Calu3 (cell line): ENCODE measurements around the gene FBXL4. TPM values are rescaled to one million over a fixed set of nuclear protein-coding genes. Genes with fewer than 3 reads are reported as not detected.

Experiments
- BruUV-seq: library from RNA; stranded (reverse); fragments of 400-500 nt; replicated peaks from 2 replicates; lab custom pipeline; 2021; lab: Mats Ljungman, UMichigan
- CTCF ChIA-PET: fragments of 300-600 bp; sonication (Branson Sonifier 250); formaldehyde crosslinking; loops from one replicate; lab custom pipeline; 2022; ENCODE audit warnings: antibody characterized with exemption; lab: Charles Lee
- DNase-seq: peaks from one replicate; pipeline ENCODE4 v3.0.0; 2022
- H3K27ac Mint-ChIP-seq: one replicate; pipeline ENCODE4 v1.8.0; 2022; ENCODE audit warnings: mixed read lengths; ENCODE audit not compliant: unreplicated experiment
- H3K27me3 Mint-ChIP-seq: one replicate; pipeline ENCODE4 v1.8.0; 2022; ENCODE audit warnings: mixed read lengths; ENCODE audit not compliant: unreplicated experiment
- H3K36me3 Mint-ChIP-seq: one replicate; pipeline ENCODE4 v1.8.0; 2022; ENCODE audit warnings: mild to moderate bottlenecking, moderate library complexity, mixed read lengths; ENCODE audit not compliant: insufficient read depth, unreplicated experiment
- H3K4me1 Mint-ChIP-seq: one replicate; pipeline ENCODE4 v1.8.0; 2022; ENCODE audit warnings: mild to moderate bottlenecking, low read depth, mixed read lengths; ENCODE audit not compliant: unreplicated experiment
- H3K4me3 Mint-ChIP-seq: one replicate; pipeline ENCODE4 v1.8.0; 2022; ENCODE audit warnings: mild to moderate bottlenecking, low read depth, moderate library complexity, mixed read lengths; ENCODE audit not compliant: unreplicated experiment
- H3K9me3 Mint-ChIP-seq: one replicate; pipeline ENCODE4 v1.8.0; 2022; ENCODE audit warnings: low read depth, mixed read lengths; ENCODE audit not compliant: unreplicated experiment
- intact Hi-C: fragments of 100-400 bp; cut with micrococcal nuclease; formaldehyde crosslinking; loops from one replicate; pipeline ENCODE4 v1.10.0; 2022; ENCODE audit not compliant: unreplicated experiment
- total RNA-seq: library from RNA; stranded (reverse); gene quantifications from 2 replicates; pipeline ENCODE4 v1.2.3, GENCODE V29; 2022
- TF ChIP-seq, protein P1 (sequence below): fragments of 200-600 bp; IDR thresholded peaks from one replicate; pipeline ENCODE4 v1.8.0; 2022; ENCODE audit warnings: antibody characterized with exemption; ENCODE audit not compliant: unreplicated experiment

Gene FBXL4
- total RNA-seq, 1 experiment from 2014 or later, result 13.1 TPM

DNA sequence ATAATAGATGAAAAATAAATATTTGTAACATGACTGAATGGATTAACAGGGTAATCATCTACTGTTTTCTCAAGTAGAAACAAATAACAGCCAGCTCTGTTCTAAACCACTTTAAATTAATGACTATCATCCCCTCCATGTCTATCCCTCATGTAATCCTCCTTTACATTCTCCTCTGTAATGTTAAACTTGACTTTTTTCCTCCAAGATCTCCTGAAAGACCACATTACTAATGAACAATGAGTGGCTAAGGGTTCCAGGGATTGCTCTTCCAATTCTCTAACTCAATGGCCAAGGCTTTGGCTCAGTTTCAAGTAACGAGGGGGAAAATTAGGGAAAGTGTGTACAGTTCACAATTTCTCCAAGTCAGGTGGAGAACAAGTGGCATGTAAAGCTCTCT is 37.6 kb upstream of the FBXL4 start:
- CTCF ChIA-PET, result no interaction called here

DNA sequence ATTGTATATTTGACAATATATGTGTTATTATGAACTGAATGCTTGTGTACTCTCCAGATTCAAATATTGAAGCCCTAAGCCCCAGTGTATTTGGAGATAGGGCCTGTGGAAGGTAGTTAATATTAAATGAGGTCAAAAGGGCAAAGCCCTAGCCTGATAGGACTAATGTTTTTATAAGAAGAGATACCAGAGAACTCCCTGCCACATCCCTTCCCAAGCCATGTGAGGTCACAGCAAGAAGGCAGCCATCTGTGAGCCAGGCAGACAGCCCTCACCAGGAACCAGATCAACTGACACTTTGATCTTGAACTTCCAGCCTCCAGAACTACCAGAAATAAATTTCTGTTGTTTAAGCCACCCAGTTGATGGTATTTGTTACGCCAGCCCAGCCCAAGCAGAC is 36.4 kb upstream of the FBXL4 start:
- H3K27ac Mint-ChIP-seq, result no peak overlapping the region
- DNase-seq, result no peak
- TF ChIP-seq, protein P1, sequence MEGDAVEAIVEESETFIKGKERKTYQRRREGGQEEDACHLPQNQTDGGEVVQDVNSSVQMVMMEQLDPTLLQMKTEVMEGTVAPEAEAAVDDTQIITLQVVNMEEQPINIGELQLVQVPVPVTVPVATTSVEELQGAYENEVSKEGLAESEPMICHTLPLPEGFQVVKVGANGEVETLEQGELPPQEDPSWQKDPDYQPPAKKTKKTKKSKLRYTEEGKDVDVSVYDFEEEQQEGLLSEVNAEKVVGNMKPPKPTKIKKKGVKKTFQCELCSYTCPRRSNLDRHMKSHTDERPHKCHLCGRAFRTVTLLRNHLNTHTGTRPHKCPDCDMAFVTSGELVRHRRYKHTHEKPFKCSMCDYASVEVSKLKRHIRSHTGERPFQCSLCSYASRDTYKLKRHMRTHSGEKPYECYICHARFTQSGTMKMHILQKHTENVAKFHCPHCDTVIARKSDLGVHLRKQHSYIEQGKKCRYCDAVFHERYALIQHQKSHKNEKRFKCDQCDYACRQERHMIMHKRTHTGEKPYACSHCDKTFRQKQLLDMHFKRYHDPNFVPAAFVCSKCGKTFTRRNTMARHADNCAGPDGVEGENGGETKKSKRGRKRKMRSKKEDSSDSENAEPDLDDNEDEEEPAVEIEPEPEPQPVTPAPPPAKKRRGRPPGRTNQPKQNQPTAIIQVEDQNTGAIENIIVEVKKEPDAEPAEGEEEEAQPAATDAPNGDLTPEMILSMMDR, result no peak
- no peaks in the 10 kb centered on the region for H3K27me3 Mint-ChIP-seq
- no peaks in the 10 kb centered on the region for H3K4me1 Mint-ChIP-seq
- CTCF ChIA-PET, result no interaction called here
- intact Hi-C loops, result no loop called here
- BruUV-seq, result no TSS peak
- H3K9me3 Mint-ChIP-seq, result no peaks in the 10 kb centered on the region
- H3K36me3 Mint-ChIP-seq, result no peaks in the 10 kb centered on the region
- H3K4me3 Mint-ChIP-seq, result no peak overlapping the region

More for the DNA sequence above, 37.6 kb upstream of the FBXL4 start:
- no peaks in the 10 kb centered on the region for H3K27me3 Mint-ChIP-seq
- no peaks in the 10 kb centered on the region for H3K36me3 Mint-ChIP-seq
- no peak overlapping the region for H3K4me3 Mint-ChIP-seq
- BruUV-seq, result no TSS peak
- no peak overlapping the region for H3K27ac Mint-ChIP-seq
- H3K9me3 Mint-ChIP-seq, result no peaks in the 10 kb centered on the region
- TF ChIP-seq, protein P1, result no peak
- intact Hi-C loops, result no loop called here
- H3K4me1 Mint-ChIP-seq, result no peaks in the 10 kb centered on the region
- DNase-seq, result no peak

DNA sequence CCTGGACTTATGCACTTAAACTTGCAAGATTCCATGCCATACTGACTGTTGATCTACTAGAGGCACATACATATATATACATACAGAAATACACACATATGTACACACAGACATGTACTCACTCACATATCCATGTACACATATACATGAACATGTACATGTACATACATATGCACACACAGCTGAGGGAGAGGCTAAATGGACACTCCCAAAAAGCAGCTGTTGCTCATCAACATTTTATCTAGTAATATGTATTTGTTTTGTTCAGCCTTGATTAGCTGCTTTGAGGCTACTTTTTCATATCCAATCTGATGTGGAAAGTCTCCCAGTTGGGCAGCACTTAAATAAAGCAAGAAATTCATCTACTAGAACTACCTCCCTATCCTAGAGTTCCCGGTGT is 33.7 kb upstream of the FBXL4 start:
- Mint-ChIP-seq H3K36me3 (no peaks in the 10 kb centered on the region), H3K27ac (no peak overlapping the region), H3K9me3 (no peaks in the 10 kb centered on the region), H3K4me3 (no peak overlapping the region), H3K27me3 (no peaks in the 10 kb centered on the region), H3K4me1 (no peaks in the 10 kb centered on the region)
- no TSS peak for BruUV-seq
- TF ChIP-seq, protein P1, result no peak
- intact Hi-C loops, result no loop called here
- no peak for DNase-seq
- CTCF ChIA-PET, result no interaction called here

GRCh38 chr6:98980819-98981218 is 33.1 kb upstream of the FBXL4 start:
- Mint-ChIP-seq H3K27me3 (no peaks in the 10 kb centered on the region), H3K27ac (no peak overlapping the region), H3K4me1 (no peaks in the 10 kb centered on the region), H3K4me3 (no peak overlapping the region), H3K36me3 (no peaks in the 10 kb centered on the region), H3K9me3 (no peaks in the 10 kb centered on the region)
- TF ChIP-seq, protein P1, result no peak
- BruUV-seq, result no TSS peak
- no peak for DNase-seq
- CTCF ChIA-PET, result no interaction called here
- intact Hi-C loops, result no loop called here
